Measurements from ENCODE around the gene RBBP8NL.

- TF ChIP-seq POLR2A (IDR thresholded peaks at IDR 0.05; ENCODE audit: low read length) (no peak), GATA1 (IDR thresholded peaks at IDR 0.05; ENCODE audit: low read depth, low read length) (no peak)
Observed at GRCh38 chr20:62413025-62413570, 14.2 kb downstream of the RBBP8NL start.
